LNCAP (cell line): ENCODE measurements around the gene TMEM178B.

Experiments used
- TF ChIP-seq, protein P1 (sequence below): fragments of 450-650 bp; IDR thresholded peaks from 2 replicates; pipeline ENCODE4 v1.5.1; 2017; ENCODE audit warnings: mild to moderate bottlenecking

The TMEM178B gene

DNA sequence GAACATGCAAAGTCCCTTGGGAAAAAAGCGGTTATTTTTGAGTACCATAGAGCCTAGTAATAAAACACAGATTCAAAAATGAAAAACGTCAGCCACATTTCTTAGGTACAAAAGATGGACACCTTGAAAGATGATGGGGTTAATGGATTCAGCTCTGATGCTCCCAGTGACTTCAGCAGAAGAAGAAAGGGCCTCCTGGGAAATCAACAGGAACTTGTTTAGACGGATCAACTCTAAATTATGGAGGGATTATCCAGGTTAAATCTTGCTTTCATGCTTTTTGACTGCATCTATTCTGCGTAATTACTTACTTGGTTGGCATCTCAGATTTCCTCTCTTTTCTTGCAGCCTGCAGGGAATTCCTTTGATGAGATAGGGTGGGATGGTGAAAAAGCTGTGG lies 82.5 kb downstream of the TMEM178B start:
- TF ChIP-seq, protein P1, sequence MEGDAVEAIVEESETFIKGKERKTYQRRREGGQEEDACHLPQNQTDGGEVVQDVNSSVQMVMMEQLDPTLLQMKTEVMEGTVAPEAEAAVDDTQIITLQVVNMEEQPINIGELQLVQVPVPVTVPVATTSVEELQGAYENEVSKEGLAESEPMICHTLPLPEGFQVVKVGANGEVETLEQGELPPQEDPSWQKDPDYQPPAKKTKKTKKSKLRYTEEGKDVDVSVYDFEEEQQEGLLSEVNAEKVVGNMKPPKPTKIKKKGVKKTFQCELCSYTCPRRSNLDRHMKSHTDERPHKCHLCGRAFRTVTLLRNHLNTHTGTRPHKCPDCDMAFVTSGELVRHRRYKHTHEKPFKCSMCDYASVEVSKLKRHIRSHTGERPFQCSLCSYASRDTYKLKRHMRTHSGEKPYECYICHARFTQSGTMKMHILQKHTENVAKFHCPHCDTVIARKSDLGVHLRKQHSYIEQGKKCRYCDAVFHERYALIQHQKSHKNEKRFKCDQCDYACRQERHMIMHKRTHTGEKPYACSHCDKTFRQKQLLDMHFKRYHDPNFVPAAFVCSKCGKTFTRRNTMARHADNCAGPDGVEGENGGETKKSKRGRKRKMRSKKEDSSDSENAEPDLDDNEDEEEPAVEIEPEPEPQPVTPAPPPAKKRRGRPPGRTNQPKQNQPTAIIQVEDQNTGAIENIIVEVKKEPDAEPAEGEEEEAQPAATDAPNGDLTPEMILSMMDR: no peak

DNA sequence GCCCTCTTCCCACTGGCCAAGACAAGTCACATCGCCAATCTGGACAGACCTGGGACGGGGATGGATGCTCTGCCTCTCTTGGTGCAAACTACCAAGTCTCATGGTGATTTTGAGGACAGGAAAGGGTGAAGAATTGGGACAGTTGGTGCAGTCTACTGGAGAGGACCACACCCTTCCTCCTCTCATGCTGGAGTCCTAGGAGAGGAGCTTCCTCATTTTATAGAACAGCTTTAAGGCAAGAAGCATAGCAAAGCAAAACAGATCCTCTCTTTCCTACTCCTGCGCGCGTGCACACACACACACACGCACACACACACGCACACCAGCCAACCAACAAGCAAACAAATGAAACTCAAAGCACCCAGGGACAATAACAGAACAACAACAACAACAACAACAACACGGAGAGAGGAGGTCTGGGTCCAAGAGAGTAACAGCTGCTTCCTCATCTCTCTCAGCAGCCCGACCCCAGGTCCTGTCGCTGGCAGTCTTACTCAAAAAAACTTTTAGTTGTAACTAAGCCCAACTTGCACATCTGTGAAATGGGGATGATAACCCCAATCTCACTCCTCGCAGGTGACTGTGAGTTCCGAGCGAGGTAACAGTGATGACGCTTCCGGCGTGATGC lies 83.4 kb downstream of the TMEM178B start:
- TF ChIP-seq, protein P1: no peak

DNA sequence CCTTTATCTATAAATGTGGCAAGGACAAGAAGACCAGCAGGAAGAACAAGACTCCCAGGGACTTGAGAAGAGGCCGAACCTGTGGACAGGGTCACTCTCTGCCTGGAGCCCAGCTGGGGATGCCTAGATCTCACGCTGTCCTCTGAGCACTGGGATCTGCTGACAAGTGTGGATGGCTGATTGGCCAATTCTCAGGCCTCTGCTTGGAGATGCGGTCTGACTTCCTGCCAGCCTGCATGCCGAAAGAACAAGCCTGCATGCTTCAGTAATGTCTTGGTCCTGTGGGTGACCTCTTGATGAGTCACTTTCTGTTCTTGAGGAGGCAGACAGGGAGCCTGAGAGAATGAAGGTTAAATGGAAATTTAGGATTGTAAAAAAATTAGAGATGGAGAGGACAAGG lies 84.7 kb downstream of the TMEM178B start:
- TF ChIP-seq, protein P1: no peak

DNA sequence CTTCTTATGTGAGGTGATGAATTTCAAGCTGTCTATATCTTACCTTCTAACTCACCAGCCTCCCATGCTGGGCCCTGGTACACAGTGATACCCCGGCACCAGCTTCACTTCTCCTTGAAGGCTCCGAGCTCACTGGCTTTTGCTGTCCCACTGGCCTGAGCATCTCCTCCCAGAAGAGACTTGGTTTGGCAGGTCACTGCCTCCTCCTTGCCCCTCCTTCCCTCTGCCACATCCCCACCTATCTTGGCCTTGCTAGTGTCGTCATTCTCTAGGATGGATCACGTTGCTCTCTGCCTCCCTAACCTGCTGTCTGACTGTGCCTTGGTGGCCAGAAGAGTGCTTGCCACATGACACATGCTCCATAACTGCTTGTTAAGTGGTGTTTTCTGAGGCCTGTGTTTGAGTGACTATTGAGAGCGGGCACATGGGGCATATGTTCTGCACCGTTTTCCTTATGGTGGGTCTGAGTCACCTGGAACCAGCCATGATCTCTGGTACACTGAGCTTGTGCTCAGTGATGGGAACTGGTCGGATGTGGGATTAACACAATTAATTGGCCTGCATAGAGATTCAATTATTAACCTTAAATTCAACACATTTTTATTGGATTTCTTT lies 86.5 kb downstream of the TMEM178B start:
- TF ChIP-seq, protein P1: no peak

DNA sequence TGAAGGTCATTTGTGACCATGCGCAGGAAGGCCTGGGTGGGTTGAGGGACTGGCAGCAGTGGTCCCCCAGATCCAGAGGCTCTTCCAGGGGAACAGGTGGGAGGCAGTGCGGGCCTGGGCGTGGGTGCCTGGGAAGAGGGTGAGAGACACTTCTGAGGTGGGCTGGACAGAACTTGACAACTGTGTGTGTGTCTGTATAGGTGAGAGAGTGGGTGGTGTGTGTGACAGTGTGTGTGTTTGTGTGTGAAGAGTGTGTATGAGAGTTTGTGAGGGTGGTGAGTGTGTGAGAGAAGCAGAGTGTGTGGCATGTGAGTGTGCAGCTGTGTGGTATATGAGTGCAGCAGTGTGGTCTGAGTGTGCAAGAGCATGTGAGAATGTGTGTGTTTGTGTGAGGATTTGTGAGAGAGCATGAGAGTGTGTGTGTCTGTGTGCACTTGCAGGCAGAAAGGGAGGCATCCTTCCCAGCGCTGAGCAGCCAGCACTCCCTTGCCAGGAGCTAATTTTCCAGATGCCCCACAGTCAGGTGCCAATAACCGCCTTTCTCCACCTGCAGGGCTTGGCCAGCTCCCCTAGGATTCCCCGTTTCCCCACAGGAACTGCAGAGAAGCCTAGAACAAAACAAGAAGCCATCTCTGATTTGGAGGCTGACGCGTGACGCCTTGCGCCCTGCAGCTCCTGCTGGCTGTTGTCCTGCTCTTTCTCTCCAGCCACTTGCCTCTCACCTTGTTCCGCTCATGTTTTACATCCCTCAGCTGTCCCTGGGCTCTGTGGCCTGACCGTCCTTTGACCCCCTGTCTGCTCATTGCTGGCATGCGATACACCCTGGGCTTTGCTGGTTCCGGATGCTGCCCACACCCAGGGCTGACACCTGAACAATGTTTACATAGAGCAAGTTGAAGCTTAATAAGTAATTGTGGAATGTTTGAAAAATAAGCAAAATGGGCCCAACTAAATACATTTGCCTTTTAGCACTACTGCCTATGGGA lies 88.0 kb downstream of the TMEM178B start:
- TF ChIP-seq, protein P1: no peak

DNA sequence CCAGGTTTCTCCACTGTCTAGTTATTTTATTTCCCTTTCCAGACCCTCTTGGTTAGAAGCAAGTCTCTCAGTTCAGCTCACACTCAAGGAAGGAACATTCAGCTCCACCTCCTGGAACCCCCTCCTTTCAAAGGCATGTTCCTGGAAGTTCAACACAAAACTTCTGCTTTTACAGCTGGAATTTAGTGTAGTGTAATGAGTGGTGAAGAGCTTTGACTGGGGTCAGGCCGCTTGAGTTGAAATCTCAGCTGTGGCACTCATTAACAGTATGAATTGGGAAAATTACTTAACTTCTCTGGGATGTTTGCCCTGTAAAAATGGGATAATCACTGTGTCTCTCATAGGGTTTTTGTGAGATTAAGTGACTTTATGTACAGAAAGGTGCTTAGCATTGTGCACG lies 91.7 kb downstream of the TMEM178B start:
- TF ChIP-seq, protein P1: no peak

DNA sequence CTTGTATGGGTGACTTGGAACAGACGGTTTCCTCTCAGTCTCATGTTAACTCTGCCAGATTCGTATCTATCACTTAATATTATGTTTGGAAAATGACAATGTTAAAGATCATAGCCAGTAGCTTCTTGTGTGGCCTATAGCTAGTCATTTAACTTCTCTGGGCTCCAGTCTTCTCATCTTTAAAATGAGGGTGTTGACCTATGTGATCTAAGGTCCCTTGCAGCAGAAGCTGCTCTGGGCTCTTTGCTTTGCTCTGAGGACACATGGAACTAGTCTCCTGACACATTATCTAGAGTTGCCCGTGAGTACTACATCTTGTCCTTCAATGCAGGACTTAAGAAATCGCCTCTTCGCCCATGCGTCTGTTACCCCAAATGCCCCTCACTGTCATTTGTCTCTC lies 93.1 kb downstream of the TMEM178B start:
- TF ChIP-seq, protein P1: no peak
